NT2/D1 (cell line): ENCODE results near the gene TMEM217.

ENCODE experiments used
- SUZ12 ChIP-seq: IDR thresholded peaks from 2 replicates; pipeline ENCODE4 v1.6.1; 2011; ENCODE audit not compliant: insufficient read length, insufficient read depth; ENCODE audit errors: extremely low read depth
- YY1 ChIP-seq: IDR thresholded peaks from 2 replicates; pipeline ENCODE4 v1.6.1; 2011; ENCODE audit not compliant: insufficient read length, insufficient read depth
- ZNF274 ChIP-seq: IDR thresholded peaks from 2 replicates; pipeline ENCODE4 v1.6.1; 2011; ENCODE audit warnings: mild to moderate bottlenecking, low read depth, low read length

GRCh38 chr6:37265001-37265400, 7.1 kb upstream of the TMEM217 start:
- TF ChIP-seq ZNF274, result no peak
- no peak for TF ChIP-seq YY1
- no peak for TF ChIP-seq SUZ12
